ENCODE data around the gene PCLAF. TPM values are rescaled to one million over a fixed set of nuclear protein-coding genes. Genes with fewer than 3 reads are reported as not detected.
"Not testable (repeated sequence)": the region's sequence is repeated elsewhere in the genome, so short reads cannot be mapped to it uniquely, and the experiment has no call there.

Gene PCLAF
- total RNA-seq, 1 donor = 30.7 TPM

DNA sequence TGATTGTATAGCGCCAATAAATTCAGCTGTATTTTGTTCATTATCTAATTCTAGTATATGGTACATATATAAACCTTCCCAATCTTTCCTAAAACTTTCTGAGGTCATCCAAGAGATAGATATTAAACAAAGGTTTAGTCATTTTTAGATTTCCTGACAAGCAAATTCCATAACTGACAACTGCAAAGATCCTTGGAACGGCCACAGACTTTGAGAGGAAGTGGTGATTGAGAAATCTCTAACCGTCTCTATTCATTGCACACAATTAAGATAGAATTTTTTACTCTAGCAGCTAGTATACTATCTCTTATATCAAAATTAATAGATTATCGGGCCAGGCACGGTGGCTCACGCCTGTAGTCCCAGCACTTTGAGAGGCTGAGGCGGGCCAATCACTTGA lies 30.0 kb downstream of the PCLAF start:
- TF ChIP-seq CTCF (IDR thresholded peaks at IDR 0.05; ENCODE audit: insufficient read depth, low read depth, low read length) = no peak
- H3K4me3 ChIP-seq (ENCODE audit: low read depth, low read length) = no peak overlapping the region
- peak; percentile 11 for DNase-seq (ENCODE audit: low read depth)

- no peak for TF ChIP-seq CTCF (IDR thresholded peaks at IDR 0.05; ENCODE audit: insufficient read depth, low read depth, low read length)
- no peak for DNase-seq (ENCODE audit: low read depth)
- no peak overlapping the region for H3K4me3 ChIP-seq (ENCODE audit: low read depth, low read length)
These were observed 31.9 kb downstream of the PCLAF start for GRCh38 chr15:64349375-64349774.

DNA sequence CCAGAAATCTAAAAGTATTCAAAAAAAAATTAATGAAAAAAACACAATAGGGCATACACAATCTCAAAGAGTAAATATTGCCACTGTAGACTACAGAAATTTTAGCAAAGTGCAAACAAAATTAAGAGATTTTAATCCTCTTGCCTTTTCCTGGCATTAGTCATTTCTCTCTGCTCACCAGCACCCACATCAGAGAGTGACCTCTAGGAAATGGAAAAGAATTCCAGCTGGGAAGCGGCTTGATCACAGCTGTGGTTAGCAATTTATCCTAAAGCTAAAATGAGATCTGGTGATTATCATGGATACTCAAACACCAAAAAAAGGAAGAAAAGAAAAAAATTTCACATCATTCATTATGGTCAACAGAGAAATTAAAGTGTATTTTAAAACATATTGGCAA lies 32.8 kb downstream of the PCLAF start:
- DNase-seq (ENCODE audit: low read depth) = peak; percentile 54
- no peak for TF ChIP-seq CTCF (IDR thresholded peaks at IDR 0.05; ENCODE audit: insufficient read depth, low read depth, low read length)

GRCh38 chr15:64346242-64346641 lies 35.0 kb downstream of the PCLAF start:
- not testable (repeated sequence) for H3K4me3 ChIP-seq (ENCODE audit: low read depth, low read length); DNase-seq (ENCODE audit: low read depth)

More for the DNA sequence above, 32.8 kb downstream of the PCLAF start:
- no peak overlapping the region for H3K4me3 ChIP-seq (ENCODE audit: low read depth, low read length)

DNA sequence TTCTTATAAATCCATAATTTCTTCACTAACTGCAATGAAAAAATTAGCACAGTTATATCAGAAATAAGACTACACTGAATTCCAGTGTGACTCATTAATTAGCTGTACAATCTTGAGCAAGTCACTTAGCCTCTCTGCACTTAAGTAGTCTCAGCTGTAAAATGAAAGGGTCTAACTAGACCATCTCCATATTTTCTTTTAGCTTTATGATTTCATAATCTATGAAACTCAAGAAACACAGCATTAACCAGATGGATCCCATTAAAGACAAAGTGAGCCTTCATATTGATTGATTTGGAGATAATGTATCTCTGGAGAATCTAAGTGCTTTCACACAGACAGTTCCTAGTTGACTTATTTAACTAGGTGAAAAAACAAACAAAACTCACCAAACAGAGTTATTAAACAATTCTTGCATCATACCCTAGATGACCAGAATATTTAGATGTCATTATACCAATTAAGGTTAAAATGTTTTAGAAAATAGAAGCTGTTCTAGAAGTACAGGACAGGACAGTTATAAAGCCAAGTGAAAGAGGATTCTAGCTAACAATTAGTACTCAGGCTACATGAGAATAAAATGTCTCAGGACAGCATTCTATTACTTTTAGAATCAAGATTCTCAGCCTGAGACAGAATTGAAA lies 36.5 kb downstream of the PCLAF start:
- peak; percentile 72 for DNase-seq (ENCODE audit: low read depth)
- TF ChIP-seq CTCF (IDR thresholded peaks at IDR 0.05; ENCODE audit: insufficient read depth, low read depth, low read length) = no peak
- H3K4me3 ChIP-seq (ENCODE audit: low read depth, low read length) = no peak overlapping the region

DNA sequence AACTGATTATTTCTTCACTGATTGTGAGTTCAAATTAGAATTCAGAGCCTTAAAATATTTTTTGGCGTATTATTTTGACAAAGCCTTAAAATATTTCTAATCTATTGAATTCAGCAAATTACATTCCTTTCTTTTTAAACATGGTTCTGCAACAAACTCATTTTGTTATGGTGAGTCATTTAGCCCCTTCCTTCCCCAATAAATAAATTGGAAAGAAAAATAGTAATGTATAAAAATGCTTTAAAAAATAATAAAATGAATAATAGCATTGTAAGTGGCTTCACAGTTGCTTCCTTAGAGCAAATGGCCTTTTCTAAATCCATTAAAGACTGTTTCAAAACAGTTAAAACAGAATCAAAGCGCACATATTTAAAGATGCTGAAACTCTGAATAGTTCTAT lies 37.4 kb downstream of the PCLAF start:
- no peak overlapping the region for H3K4me3 ChIP-seq (ENCODE audit: low read depth, low read length)
- no peak for DNase-seq (ENCODE audit: low read depth)

GRCh38 chr15:64343222-64343621 lies 38.0 kb downstream of the PCLAF start:
- no peak for TF ChIP-seq CTCF (IDR thresholded peaks at IDR 0.05; ENCODE audit: insufficient read depth, low read depth, low read length)
- H3K4me3 ChIP-seq (ENCODE audit: low read depth, low read length) = no peak overlapping the region
- DNase-seq (ENCODE audit: low read depth) = no peak

More for the DNA sequence above, 37.4 kb downstream of the PCLAF start:
- no peak for TF ChIP-seq CTCF (IDR thresholded peaks at IDR 0.05; ENCODE audit: insufficient read depth, low read depth, low read length)

Data from fibroblast of villous mesenchyme (primary cell).